GM15510 (cell line): Measurements from ENCODE around the gene OR51A2.

Experiments used
- POLR2A ChIP-seq: IDR thresholded peaks from 3 replicates; pipeline ENCODE4 v1.6.1; 2011; ENCODE audit warnings: borderline replicate concordance; ENCODE audit not compliant: insufficient read length; ENCODE audit errors: extremely low read depth

Gene OR51A2

DNA sequence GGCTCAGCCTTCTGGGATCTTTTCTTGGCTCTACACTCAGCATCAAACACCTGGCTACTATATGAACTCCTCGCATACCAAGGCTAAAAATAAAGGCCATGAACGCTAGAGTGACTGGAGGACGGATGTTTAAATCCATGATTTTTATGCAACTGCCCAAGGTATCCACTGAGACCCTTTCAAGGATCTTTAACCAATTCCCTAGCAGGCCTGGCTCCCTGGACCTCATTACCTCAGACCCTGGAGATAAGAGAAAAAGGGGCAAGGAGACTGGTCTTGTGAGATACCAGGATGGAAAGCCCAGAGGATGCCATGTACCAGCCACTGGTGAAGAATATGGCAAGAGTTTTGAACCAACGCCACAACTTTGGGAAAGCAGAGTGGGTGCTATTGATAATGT is 36.3 kb downstream of the OR51A2 start, which contains the start of gene OR51G2:
OR51G2 (minus strand) TSS at position 101 of the 400 bp plus-strand sequence. CDS start 3,687 bp downstream, outside the sequence.
- TF ChIP-seq POLR2A, result no peak

DNA sequence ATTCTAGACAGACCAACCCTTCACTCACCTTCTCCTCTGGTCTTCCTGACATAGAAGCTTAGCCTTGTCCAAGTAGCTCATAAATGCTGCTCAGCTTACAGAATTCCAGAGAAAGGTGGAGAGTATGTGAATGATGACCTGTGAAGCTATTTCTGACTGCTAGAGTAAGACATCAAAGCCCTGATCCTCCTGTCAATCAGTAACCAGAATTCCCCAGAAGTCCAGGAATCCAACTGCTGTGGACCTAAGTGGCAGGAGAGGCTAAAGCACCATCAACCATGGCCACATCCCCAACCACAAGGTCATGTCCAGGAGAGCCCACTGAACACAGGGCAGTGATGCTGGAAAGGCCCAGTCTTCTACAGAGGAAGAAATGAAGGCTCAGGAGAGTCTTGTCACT is 38.9 kb downstream of the OR51A2 start:
- no peak for TF ChIP-seq POLR2A
